MM.1S (cell line): ENCODE measurements around the gene ORMDL3.

Experiments
- DNase-seq: peaks from one replicate; pipeline ENCODE4 v3.0.0-alpha.2; 2015
- H2AFZ ChIP-seq: fragments of 300-600 bp; sonication (generic); 2 replicates; pipeline ENCODE4 v1.6.0; 2016; ENCODE audit warnings: antibody characterized with exemption, low read length
- H3F3A ChIP-seq: fragments of 300-600 bp; sonication (generic); 2 replicates; pipeline ENCODE4 v1.6.1; 2016; ENCODE audit warnings: mild to moderate bottlenecking, antibody characterized with exemption, low read length, moderate library complexity, mixed read lengths; ENCODE audit not compliant: insufficient read depth
- H3K27ac ChIP-seq: fragments of 300-600 bp; sonication (generic); 2 replicates; pipeline ENCODE4 v1.5.1; 2016; ENCODE audit warnings: mild to moderate bottlenecking, low read length
- H3K27me3 ChIP-seq: fragments of 300-600 bp; sonication (generic); replicated peaks from 2 replicates; pipeline ENCODE4 v1.6.0; 2016; ENCODE audit warnings: low read length; ENCODE audit not compliant: insufficient read depth
- H3K36me3 ChIP-seq: fragments of 300-600 bp; sonication (generic); replicated peaks from 2 replicates; pipeline ENCODE4 v1.6.1; 2016; ENCODE audit warnings: mild to moderate bottlenecking, low read length, mixed read lengths; ENCODE audit not compliant: insufficient read depth
- H3K4me1 ChIP-seq: fragments of 300-600 bp; sonication (generic); 2 replicates; pipeline ENCODE4 v1.6.1; 2016; ENCODE audit warnings: low read length, mixed read lengths
- H3K4me2 ChIP-seq: fragments of 300-600 bp; sonication (generic); 2 replicates; pipeline ENCODE4 v1.6.0; 2016; ENCODE audit warnings: low read depth, low read length
- H3K4me3 ChIP-seq: fragments of 300-600 bp; sonication (generic); 2 replicates; pipeline ENCODE4 v1.5.1; 2016; ENCODE audit warnings: low read length, mixed read lengths
- H3K79me2 ChIP-seq: fragments of 300-600 bp; sonication (generic); 2 replicates; pipeline ENCODE4 v1.6.1; 2016; ENCODE audit warnings: mixed run types, low read length, mixed read lengths
- H3K9ac ChIP-seq: fragments of 300-600 bp; sonication (generic); 2 replicates; pipeline ENCODE4 v1.6.1; 2016; ENCODE audit warnings: low read length, mixed read lengths
- H3K9me2 ChIP-seq: fragments of 300-600 bp; sonication (generic); replicated peaks from 2 replicates; pipeline ENCODE4 v1.6.1; 2016; ENCODE audit warnings: mild to moderate bottlenecking, low read length, mixed read lengths; ENCODE audit not compliant: insufficient read depth
- H3K9me3 ChIP-seq: fragments of 300-600 bp; sonication (generic); replicated peaks from 2 replicates; pipeline ENCODE4 v1.6.1; 2016; ENCODE audit warnings: mild to moderate bottlenecking, low read length, mixed read lengths; ENCODE audit not compliant: insufficient read depth
- H4K20me1 ChIP-seq: fragments of 300-600 bp; sonication (generic); 2 replicates; pipeline ENCODE4 v1.6.1; 2016; ENCODE audit warnings: mild to moderate bottlenecking, low read length, moderate library complexity, mixed read lengths; ENCODE audit not compliant: insufficient read depth
- EZH2 ChIP-seq: fragments of 300-600 bp; sonication (generic); optimal IDR thresholded peaks from 2 replicates; pipeline ENCODE3; 2017; ENCODE audit warnings: low read depth, mild to moderate bottlenecking, antibody characterized with exemption, low read length, mixed read lengths
- EZH2phosphoT487 ChIP-seq: fragments of 300-600 bp; sonication (generic); IDR thresholded peaks from 2 replicates; pipeline ENCODE4 v1.6.1; 2018; ENCODE audit warnings: antibody characterized with exemption, low read length
- TF ChIP-seq, protein P1 (sequence below): fragments of 300-600 bp; sonication (generic); IDR thresholded peaks from 2 replicates; pipeline ENCODE4 v1.5.1; 2016; ENCODE audit warnings: antibody characterized with exemption, low read length, mixed read lengths

ORMDL3 gene

DNA sequence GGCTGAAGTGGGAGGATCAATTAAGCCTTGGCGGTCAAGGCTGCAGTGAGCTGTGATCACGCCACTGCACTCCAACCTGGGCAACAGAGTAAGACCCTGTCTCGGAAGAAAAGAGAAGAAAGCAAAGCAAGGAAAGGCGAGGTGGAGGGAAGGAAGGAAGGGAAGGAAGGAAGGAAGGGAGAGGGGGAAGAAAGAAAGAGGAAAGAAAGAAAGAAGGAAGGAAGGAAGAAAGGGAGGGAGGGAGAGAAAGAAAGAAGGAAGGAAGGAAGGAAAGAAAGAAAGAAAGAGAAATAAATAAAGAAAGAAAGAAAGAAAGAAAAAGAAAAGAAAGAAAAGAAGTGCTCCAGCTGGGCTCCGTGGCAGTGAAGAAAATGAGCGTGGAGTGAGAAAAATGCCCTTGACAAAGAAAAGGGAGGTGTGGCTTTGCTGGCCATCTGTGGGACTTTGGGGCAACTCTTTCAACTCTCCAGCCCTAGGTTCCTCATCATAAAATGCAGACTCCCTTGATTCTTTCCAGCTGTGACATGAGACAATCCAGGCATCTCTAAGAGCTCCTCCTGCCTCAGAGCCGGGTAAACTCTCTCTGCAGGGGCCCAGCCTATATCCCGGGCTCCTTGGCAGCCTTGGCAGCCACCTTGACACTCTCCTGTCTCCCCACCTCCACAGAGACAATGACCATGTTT, 37.8 kb upstream of the ORMDL3 start:
- no peak overlapping the region for H3K4me3 ChIP-seq
- no peak for DNase-seq
- no peaks in the 10 kb centered on the region for H3K4me1 ChIP-seq
- H3K9ac ChIP-seq: no peak overlapping the region
- no peaks in the 10 kb centered on the region for H3K79me2 ChIP-seq
- no peaks in the 10 kb centered on the region for H3K36me3 ChIP-seq
- no peaks in the 10 kb centered on the region for H4K20me1 ChIP-seq
- TF ChIP-seq EZH2phosphoT487: no peak
- TF ChIP-seq, protein P1, sequence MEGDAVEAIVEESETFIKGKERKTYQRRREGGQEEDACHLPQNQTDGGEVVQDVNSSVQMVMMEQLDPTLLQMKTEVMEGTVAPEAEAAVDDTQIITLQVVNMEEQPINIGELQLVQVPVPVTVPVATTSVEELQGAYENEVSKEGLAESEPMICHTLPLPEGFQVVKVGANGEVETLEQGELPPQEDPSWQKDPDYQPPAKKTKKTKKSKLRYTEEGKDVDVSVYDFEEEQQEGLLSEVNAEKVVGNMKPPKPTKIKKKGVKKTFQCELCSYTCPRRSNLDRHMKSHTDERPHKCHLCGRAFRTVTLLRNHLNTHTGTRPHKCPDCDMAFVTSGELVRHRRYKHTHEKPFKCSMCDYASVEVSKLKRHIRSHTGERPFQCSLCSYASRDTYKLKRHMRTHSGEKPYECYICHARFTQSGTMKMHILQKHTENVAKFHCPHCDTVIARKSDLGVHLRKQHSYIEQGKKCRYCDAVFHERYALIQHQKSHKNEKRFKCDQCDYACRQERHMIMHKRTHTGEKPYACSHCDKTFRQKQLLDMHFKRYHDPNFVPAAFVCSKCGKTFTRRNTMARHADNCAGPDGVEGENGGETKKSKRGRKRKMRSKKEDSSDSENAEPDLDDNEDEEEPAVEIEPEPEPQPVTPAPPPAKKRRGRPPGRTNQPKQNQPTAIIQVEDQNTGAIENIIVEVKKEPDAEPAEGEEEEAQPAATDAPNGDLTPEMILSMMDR: no peak
- no peak for TF ChIP-seq EZH2
- H2AFZ ChIP-seq: no peak overlapping the region
- H3K27ac ChIP-seq: no peak overlapping the region
- H3F3A ChIP-seq: no peaks in the 10 kb centered on the region
- no peaks in the 10 kb centered on the region for H3K9me3 ChIP-seq
- H3K9me2 ChIP-seq: no peaks in the 10 kb centered on the region
- no peak overlapping the region for H3K4me2 ChIP-seq
- H3K27me3 ChIP-seq: peaks cover 22% of the 10 kb centered on the region

DNA sequence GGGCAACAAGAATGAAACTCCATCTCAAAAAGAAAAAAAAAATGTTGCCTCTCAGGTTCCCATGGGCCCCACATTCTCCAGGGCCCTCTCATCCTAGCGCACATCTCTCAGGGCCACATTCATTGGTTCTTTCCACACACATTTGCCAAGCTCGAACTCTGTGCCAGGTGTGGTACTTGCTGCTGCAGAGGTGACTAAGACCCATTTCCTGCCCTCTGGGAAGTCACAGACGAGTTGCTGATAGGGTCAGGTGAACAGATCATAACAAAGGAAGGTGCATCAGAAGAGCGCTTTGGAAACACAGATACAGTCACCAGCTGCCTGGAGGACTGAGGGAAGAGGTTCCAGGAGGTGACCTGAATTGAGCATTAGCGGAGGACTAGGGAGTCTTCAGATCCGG, 36.4 kb upstream of the ORMDL3 start:
- H2AFZ ChIP-seq: no peak overlapping the region
- H3K79me2 ChIP-seq: no peaks in the 10 kb centered on the region
- 0 out of 2 replicates have a peak, but pooled peaks cover 2% of the 10 kb centered on the region for H3K4me1 ChIP-seq
- no peak overlapping the region for H3K9ac ChIP-seq
- H3K9me3 ChIP-seq: no peaks in the 10 kb centered on the region
- no peak overlapping the region for H3K4me2 ChIP-seq
- no peak for DNase-seq
- no peak overlapping the region for H3K4me3 ChIP-seq
- H3K36me3 ChIP-seq: no peaks in the 10 kb centered on the region
- no peaks in the 10 kb centered on the region for H4K20me1 ChIP-seq
- H3K27ac ChIP-seq: no peak overlapping the region
- TF ChIP-seq EZH2: no peak
- TF ChIP-seq EZH2phosphoT487: no peak
- TF ChIP-seq, protein P1: no peak
- H3K9me2 ChIP-seq: no peaks in the 10 kb centered on the region
- peaks cover 12% of the 10 kb centered on the region for H3K27me3 ChIP-seq
- no peaks in the 10 kb centered on the region for H3F3A ChIP-seq

DNA sequence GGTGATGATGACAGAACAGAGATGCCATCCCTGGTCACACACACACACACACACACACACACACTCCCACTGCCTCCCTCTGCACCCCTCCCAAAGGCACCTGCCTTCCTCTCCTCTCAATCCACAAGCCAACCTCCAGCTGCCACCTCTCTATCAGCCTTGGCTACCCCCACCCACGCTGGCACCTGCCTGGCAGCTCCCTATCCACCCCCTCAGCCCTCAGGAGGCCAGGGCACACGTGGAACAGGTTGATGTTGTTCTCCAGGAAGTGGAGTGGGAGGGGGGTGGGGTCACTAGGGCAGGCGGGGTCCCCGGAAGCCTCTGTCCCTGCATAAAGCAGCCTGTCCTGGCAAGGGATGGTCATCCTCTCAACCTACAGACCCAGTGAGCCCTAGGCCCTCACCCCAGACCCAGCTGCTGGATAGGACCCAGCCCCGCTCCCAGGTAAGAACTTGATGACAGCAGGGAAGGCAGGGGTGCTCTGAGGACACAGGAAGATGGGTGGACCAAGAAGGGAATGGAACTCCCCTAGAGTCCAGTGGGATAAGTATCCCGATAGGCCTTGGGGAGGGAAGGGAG, 35.3 kb upstream of the ORMDL3 start, which contains the start of gene GSDMA:
Gene GSDMA (plus strand): TSS at position 363 of the 579 bp plus-strand sequence. CDS start 2,684 bp downstream, outside the sequence.
- TF ChIP-seq, protein P1: no peak
- TF ChIP-seq EZH2: no peak
- TF ChIP-seq EZH2phosphoT487: no peak
- no peaks in the 10 kb centered on the region for H3F3A ChIP-seq
- no peak for DNase-seq
- H3K4me1 ChIP-seq: 0 out of 2 replicates have a peak, but pooled peaks cover 2% of the 10 kb centered on the region
- H2AFZ ChIP-seq: no peak within 1 kb of the TSS
- no peak within 1 kb of the TSS for H3K27ac ChIP-seq
- no peaks in the 10 kb centered on the region for H3K9me3 ChIP-seq
- H4K20me1 ChIP-seq: no peaks in the 10 kb centered on the region
- H3K4me3 ChIP-seq: no peak within 1 kb of the TSS
- no peak within 1 kb of the TSS for H3K4me2 ChIP-seq
- H3K27me3 ChIP-seq: peaks cover 8% of the 10 kb centered on the region; the same call in 1 of the 2 replicates
- H3K9me2 ChIP-seq: no peaks in the 10 kb centered on the region
- no peaks in the 10 kb centered on the region for H3K36me3 ChIP-seq
- H3K9ac ChIP-seq: no peak within 1 kb of the TSS
- H3K79me2 ChIP-seq: no peaks in the 10 kb centered on the region
